A673 (cell line): ENCODE measurements around the gene GOT2.
"Not testable (repeated sequence)": the region's sequence is repeated elsewhere in the genome, so short reads cannot be mapped to it uniquely, and the experiment has no call there.

Source experiments
- CTCF ChIP-seq: fragments of 300-800, 200-600 bp; sonication (generic); conservative IDR thresholded peaks from 2 replicates; pipeline ENCODE4 v1.5.1; 2017; ENCODE audit warnings: low read depth, mild to moderate bottlenecking, antibody characterized with exemption, low read length, moderate library complexity, mixed read lengths
- EZH2 ChIP-seq: fragments of 200-600 bp; sonication (generic); IDR thresholded peaks from 2 replicates; pipeline ENCODE4 v1.6.1; 2017; ENCODE audit warnings: borderline replicate concordance, low read depth, mild to moderate bottlenecking, mixed read lengths, antibody characterized with exemption, low read length; ENCODE audit not compliant: poor library complexity, severe bottlenecking

- TF ChIP-seq CTCF, EZH2: not testable (repeated sequence)
These were observed 47.0 kb downstream of the GOT2 start for GRCh38 chr16:58686985-58687706.
